ENCODE data around the gene KLK3.

GRCh38 chr19:50833117-50833801, 21.5 kb upstream of the KLK3 start, which contains the start of gene KLK15:
- TF ChIP-seq CTCF (conservative IDR thresholded peaks at IDR 0.05; ENCODE audit: low read depth, low read length) (no peak), EZH2 (IDR thresholded peaks at IDR 0.05; ENCODE audit: low read length, unreplicated experiment) (no peak), EZH2phosphoT487 (IDR thresholded peaks at IDR 0.05; ENCODE audit: borderline replicate concordance, low read length) (no peak)
